HG03045 (cell line): ENCODE results near the gene RPGR.

Experiments used
- ATAC-seq: cut with Tn5 transposase; IDR thresholded peaks from one replicate; pipeline ENCODE4 v1.9.1; 2021; ENCODE audit warnings: mild to moderate bottlenecking, moderate library complexity; ENCODE audit not compliant: unreplicated experiment

Gene RPGR

DNA sequence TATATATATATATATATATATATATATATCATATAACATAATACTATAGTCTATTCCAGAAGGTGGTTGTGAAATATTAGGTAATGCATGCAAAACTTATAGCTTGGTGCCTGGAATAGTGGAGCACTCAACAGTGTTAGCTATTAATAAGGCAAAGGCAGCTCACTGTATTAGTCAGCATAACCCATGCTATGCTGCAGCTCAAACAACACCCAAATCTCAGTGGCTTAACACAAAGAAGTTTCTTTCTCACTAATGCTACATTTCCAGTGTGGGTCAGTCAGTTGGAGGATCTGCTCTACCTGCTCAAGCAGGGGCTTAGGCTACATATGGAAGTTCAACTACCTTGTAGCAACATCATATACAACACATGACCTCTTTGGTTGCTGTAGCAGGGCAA, 5.2 kb upstream of the RPGR start:
- ATAC-seq: no peak

GRCh38 chrX:38327775-38328081, 419 bp upstream of the RPGR start:
- ATAC-seq: no peak

DNA sequence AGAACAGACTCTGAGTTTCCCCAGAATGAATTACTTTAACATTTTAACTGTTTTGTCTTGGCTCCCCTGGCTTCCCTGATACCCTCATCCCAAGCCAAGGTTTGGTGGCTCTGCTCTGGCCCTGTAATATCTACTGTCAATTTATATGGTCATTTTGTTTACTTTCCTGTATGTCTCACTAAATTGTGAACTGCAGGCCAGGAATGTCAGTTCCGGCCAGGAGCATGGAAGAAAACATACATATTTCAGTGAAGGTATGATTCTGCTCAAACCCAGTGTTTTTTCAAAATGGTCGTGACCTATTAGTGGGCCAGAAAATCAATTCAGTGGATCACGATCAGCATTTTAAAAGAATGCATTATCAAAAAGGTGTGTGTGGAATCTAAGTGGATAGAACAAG, 1.2 kb downstream of the RPGR start:
- no peak for ATAC-seq

GRCh38 chrX:38320819-38321218, 6.5 kb downstream of the RPGR start:
- ATAC-seq: no peak

- no peak for ATAC-seq
Measured at GRCh38 chrX:38318606-38319005, 8.7 kb downstream of the RPGR start.

GRCh38 chrX:38318196-38318595, 9.1 kb downstream of the RPGR start:
- no peak for ATAC-seq

- no peak for ATAC-seq
Measured at GRCh38 chrX:38315186-38315585, 12.1 kb downstream of the RPGR start.

- ATAC-seq: no peak
Measured at GRCh38 chrX:38313190-38313589, 14.1 kb downstream of the RPGR start.

DNA sequence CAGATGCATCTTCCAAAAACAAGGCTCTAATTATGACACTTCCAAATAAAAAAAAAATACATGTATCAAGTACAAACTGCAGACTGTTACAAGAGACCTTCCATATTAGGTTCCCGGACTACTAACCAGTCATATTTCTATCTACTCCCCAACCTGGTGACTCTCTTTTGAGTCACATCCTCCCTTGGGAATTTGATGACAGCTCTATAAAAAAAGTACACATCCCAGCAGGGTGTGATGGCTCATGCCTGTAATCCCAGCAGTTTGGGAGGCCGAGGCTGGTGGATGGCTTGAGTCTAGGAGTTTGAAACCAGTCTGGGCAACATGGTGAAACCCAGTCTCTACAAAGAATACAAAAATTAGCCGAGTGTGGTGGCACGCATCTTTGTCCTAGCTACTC, 14.9 kb downstream of the RPGR start:
- no peak for ATAC-seq

GRCh38 chrX:38311743-38312142, 15.6 kb downstream of the RPGR start:
- ATAC-seq: no peak

DNA sequence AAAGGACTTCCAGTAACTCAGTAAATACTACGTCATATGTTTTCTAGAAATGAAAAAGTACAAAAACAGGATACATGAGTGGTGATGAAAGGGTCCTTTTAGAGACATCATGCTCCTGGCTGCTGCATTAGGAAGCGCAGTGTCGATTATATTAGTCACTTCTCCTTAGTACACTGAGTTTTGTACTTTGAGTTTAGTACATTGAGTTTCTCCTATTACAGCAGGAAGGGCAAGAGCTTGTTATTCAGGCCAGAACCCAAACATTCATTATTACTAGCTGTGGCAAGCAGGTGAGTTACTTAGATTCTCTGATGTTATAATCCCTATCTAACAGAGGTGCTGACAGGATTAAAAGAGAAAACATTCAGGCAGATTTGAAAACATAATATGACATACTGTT, 21.3 kb downstream of the RPGR start:
- no peak for ATAC-seq

- ATAC-seq: no peak
Measured at GRCh38 chrX:38304010-38304409, 23.3 kb downstream of the RPGR start.

- no peak for ATAC-seq
Measured at GRCh38 chrX:38293741-38294140, 33.6 kb downstream of the RPGR start.

- no peak for ATAC-seq
Measured at GRCh38 chrX:38287674-38288073, 39.6 kb downstream of the RPGR start.

DNA sequence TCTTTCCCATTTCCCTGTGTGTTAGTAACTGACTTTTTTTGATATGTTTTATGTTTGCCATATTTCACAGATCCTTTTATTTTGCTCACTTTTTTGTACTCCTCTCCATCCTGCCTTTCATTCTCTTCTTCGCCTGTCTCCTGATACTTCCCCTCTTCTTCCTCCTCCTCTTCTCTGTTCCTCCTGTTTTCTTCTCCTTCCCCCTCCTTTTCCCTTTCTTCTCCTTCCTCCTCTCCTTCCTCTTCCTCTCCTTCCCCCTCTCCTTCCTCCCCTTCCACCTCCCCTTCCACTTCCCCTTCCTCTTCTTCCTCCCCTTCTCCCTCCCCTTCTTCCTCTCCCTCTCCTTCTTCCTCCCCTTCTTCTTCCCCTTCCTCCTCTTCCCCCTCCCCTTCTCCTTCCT, 41.7 kb downstream of the RPGR start:
- no peak for ATAC-seq

GRCh38 chrX:38282049-38282448, 45.3 kb downstream of the RPGR start:
- ATAC-seq: no peak

- no peak for ATAC-seq
Measured at GRCh38 chrX:38279188-38279587, 48.1 kb downstream of the RPGR start.

- no peak for ATAC-seq
Measured at GRCh38 chrX:38278682-38279081, 48.6 kb downstream of the RPGR start.

- no peak for ATAC-seq
Measured at GRCh38 chrX:38277802-38278201, 49.5 kb downstream of the RPGR start.

- ATAC-seq: no peak
Measured at GRCh38 chrX:38277136-38277535, 50.2 kb downstream of the RPGR start.

DNA sequence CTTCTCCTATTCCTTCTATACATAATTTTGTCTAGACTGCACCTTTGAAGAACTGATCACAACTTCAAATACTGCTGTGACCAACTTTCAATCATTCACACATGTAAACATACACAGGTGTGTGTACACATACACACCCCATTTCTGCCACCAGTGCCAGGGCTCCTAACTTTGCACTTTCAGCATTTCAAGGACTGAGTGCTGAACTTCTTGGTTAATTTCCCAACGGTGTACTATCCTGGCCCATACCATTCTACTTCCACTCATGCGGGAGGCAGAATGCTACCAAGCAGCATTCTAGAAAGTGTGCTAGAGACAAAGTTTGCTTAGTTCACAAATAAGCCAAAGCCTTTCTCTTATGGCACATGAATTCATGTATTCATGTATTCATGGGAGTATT, 51.2 kb downstream of the RPGR start:
- no peak for ATAC-seq

DNA sequence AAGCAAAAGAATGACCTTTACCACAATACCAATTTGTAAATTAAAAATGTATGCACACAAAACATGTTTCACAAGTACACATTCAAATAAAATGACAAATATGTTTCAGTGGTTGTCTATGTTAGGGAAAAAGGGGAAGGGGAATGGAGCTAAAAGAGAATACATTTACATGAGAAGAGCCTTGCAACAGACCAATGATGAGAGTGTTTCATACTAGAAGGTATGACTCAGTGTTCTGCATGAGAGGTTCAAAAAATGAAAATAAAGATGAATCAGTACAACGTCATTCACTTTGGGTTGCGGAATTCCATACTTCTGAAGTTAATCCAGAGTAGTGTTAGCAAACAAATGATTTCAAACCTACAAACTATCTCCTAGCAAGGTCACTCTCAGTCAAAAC, 51.7 kb downstream of the RPGR start:
- ATAC-seq: no peak

GRCh38 chrX:38273453-38273852, 53.9 kb downstream of the RPGR start:
- peak; percentile 48 for ATAC-seq

DNA sequence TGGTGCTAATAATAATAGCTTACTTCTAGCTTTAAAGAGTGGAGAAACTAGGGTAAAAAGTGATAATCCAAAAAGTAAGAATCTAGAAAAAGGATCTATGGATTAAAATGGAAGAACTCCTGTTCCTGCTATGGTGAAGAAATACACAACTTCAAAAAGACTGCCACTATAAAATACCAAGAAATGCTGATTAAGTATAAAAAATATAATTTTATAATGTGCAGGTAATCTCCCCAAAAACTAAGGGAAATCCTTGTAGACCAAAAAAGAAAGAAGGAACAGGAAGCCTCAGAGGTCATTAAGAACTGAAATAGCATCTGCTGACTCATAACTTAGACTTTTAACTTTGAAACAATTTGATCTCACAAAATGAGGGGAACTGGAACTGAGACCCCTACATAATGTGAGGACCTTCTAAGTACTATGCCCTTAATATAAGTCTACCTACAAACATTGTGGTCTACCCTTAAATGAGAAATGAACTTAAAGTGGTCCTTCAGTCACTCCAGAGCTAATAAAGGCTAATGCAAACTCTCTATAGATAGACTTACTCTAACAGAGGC, 56.1 kb downstream of the RPGR start:
- no peak for ATAC-seq
